ENCODE data around the gene NIPBL.

NIPBL gene

GRCh38 chr5:36939969-36940858 is 63.6 kb downstream of the NIPBL start:
- Histone ChIP-seq H3K27ac (ENCODE audit: low read length) (no peak overlapping the region), H3K36me3 (ENCODE audit: control insufficient read depth, low read depth, low read length) (no peaks in the 10 kb centered on the region), H3K27me3 (ENCODE audit: control insufficient read depth, insufficient read depth, low read length) (no peaks in the 10 kb centered on the region), H3K4me1 (ENCODE audit: control insufficient read depth, low read depth, low read length) (peaks cover under 1% of the 10 kb centered on the region), H3K4me3 (ENCODE audit: low read length) (no peak overlapping the region), H3K9me3 (ENCODE audit: control insufficient read depth, low read depth, low read length) (no peaks in the 10 kb centered on the region), H3K9ac (ENCODE audit: low read length) (no peak overlapping the region)

- no peak overlapping the region for H3K9ac ChIP-seq (ENCODE audit: low read length)
- peaks cover 6% of the 10 kb centered on the region for H3K4me1 ChIP-seq (ENCODE audit: control insufficient read depth, low read depth, low read length)
- no peaks in the 10 kb centered on the region for H3K27me3 ChIP-seq (ENCODE audit: control insufficient read depth, insufficient read depth, low read length)
- no peaks in the 10 kb centered on the region for H3K9me3 ChIP-seq (ENCODE audit: control insufficient read depth, low read depth, low read length)
- no peak overlapping the region for H3K4me3 ChIP-seq (ENCODE audit: low read length)
- no peak overlapping the region for H3K27ac ChIP-seq (ENCODE audit: low read length)
- H3K36me3 ChIP-seq (ENCODE audit: control insufficient read depth, low read depth, low read length): no peaks in the 10 kb centered on the region
Observed at GRCh38 chr5:36943584-36943983, 67.0 kb downstream of the NIPBL start.

- Histone ChIP-seq H3K9ac (ENCODE audit: low read length) (no peak overlapping the region), H3K36me3 (ENCODE audit: control insufficient read depth, low read depth, low read length) (no peaks in the 10 kb centered on the region), H3K27ac (ENCODE audit: low read length) (no peak overlapping the region), H3K27me3 (ENCODE audit: control insufficient read depth, insufficient read depth, low read length) (no peaks in the 10 kb centered on the region), H3K9me3 (ENCODE audit: control insufficient read depth, low read depth, low read length) (no peaks in the 10 kb centered on the region), H3K4me3 (ENCODE audit: low read length) (no peak overlapping the region), H3K4me1 (ENCODE audit: control insufficient read depth, low read depth, low read length) (peaks cover 6% of the 10 kb centered on the region)
Observed at GRCh38 chr5:36944024-36944423, 67.5 kb downstream of the NIPBL start.

GRCh38 chr5:36944607-36945225 is 68.1 kb downstream of the NIPBL start:
- Histone ChIP-seq H3K9ac (ENCODE audit: low read length) (no peak overlapping the region), H3K9me3 (ENCODE audit: control insufficient read depth, low read depth, low read length) (no peaks in the 10 kb centered on the region), H3K27ac (ENCODE audit: low read length) (no peak overlapping the region), H3K4me1 (ENCODE audit: control insufficient read depth, low read depth, low read length) (peaks cover 6% of the 10 kb centered on the region), H3K4me3 (ENCODE audit: low read length) (no peak overlapping the region), H3K27me3 (ENCODE audit: control insufficient read depth, insufficient read depth, low read length) (no peaks in the 10 kb centered on the region), H3K36me3 (ENCODE audit: control insufficient read depth, low read depth, low read length) (no peaks in the 10 kb centered on the region)

GRCh38 chr5:36945687-36946086 is 69.1 kb downstream of the NIPBL start:
- H3K27ac ChIP-seq (ENCODE audit: low read length): no peak overlapping the region
- H3K9me3 ChIP-seq (ENCODE audit: control insufficient read depth, low read depth, low read length): no peaks in the 10 kb centered on the region
- H3K36me3 ChIP-seq (ENCODE audit: control insufficient read depth, low read depth, low read length): no peaks in the 10 kb centered on the region
- H3K4me3 ChIP-seq (ENCODE audit: low read length): no peak overlapping the region
- H3K27me3 ChIP-seq (ENCODE audit: control insufficient read depth, insufficient read depth, low read length): no peaks in the 10 kb centered on the region
- H3K4me1 ChIP-seq (ENCODE audit: control insufficient read depth, low read depth, low read length): peaks cover 6% of the 10 kb centered on the region
- H3K9ac ChIP-seq (ENCODE audit: low read length): no peak overlapping the region

- Histone ChIP-seq H3K27me3 (ENCODE audit: control insufficient read depth, insufficient read depth, low read length) (no peaks in the 10 kb centered on the region), H3K9ac (ENCODE audit: low read length) (no peak overlapping the region), H3K27ac (ENCODE audit: low read length) (no peak overlapping the region), H3K36me3 (ENCODE audit: control insufficient read depth, low read depth, low read length) (no peaks in the 10 kb centered on the region), H3K4me3 (ENCODE audit: low read length) (no peak overlapping the region), H3K9me3 (ENCODE audit: control insufficient read depth, low read depth, low read length) (no peaks in the 10 kb centered on the region), H3K4me1 (ENCODE audit: control insufficient read depth, low read depth, low read length) (peaks cover 6% of the 10 kb centered on the region)
Observed at GRCh38 chr5:36946101-36946500, 69.5 kb downstream of the NIPBL start.

GRCh38 chr5:36948041-36948440 is 71.5 kb downstream of the NIPBL start:
- H3K9ac ChIP-seq (ENCODE audit: low read length): no peak overlapping the region
- no peaks in the 10 kb centered on the region for H3K9me3 ChIP-seq (ENCODE audit: control insufficient read depth, low read depth, low read length)
- H3K27ac ChIP-seq (ENCODE audit: low read length): no peak overlapping the region
- H3K4me3 ChIP-seq (ENCODE audit: low read length): no peak overlapping the region
- peaks cover 6% of the 10 kb centered on the region for H3K4me1 ChIP-seq (ENCODE audit: control insufficient read depth, low read depth, low read length)
- H3K27me3 ChIP-seq (ENCODE audit: control insufficient read depth, insufficient read depth, low read length): no peaks in the 10 kb centered on the region
- H3K36me3 ChIP-seq (ENCODE audit: control insufficient read depth, low read depth, low read length): no peaks in the 10 kb centered on the region

GRCh38 chr5:36948650-36949049 is 72.1 kb downstream of the NIPBL start:
- H3K36me3 ChIP-seq (ENCODE audit: control insufficient read depth, low read depth, low read length): no peaks in the 10 kb centered on the region
- H3K4me1 ChIP-seq (ENCODE audit: control insufficient read depth, low read depth, low read length): peaks cover 6% of the 10 kb centered on the region
- no peak overlapping the region for H3K27ac ChIP-seq (ENCODE audit: low read length)
- H3K4me3 ChIP-seq (ENCODE audit: low read length): no peak overlapping the region
- H3K27me3 ChIP-seq (ENCODE audit: control insufficient read depth, insufficient read depth, low read length): no peaks in the 10 kb centered on the region
- H3K9ac ChIP-seq (ENCODE audit: low read length): no peak overlapping the region
- no peaks in the 10 kb centered on the region for H3K9me3 ChIP-seq (ENCODE audit: control insufficient read depth, low read depth, low read length)

- Histone ChIP-seq H3K4me3 (ENCODE audit: low read length) (no peak overlapping the region), H3K27ac (ENCODE audit: low read length) (no peak overlapping the region), H3K27me3 (ENCODE audit: control insufficient read depth, insufficient read depth, low read length) (no peaks in the 10 kb centered on the region), H3K9me3 (ENCODE audit: control insufficient read depth, low read depth, low read length) (no peaks in the 10 kb centered on the region), H3K36me3 (ENCODE audit: control insufficient read depth, low read depth, low read length) (no peaks in the 10 kb centered on the region), H3K4me1 (ENCODE audit: control insufficient read depth, low read depth, low read length) (peaks cover 6% of the 10 kb centered on the region), H3K9ac (ENCODE audit: low read length) (no peak overlapping the region)
Observed at GRCh38 chr5:36949593-36949992, 73.0 kb downstream of the NIPBL start.

- Histone ChIP-seq H3K4me3 (ENCODE audit: low read length) (no peak overlapping the region), H3K4me1 (ENCODE audit: control insufficient read depth, low read depth, low read length) (no peaks in the 10 kb centered on the region), H3K36me3 (ENCODE audit: control insufficient read depth, low read depth, low read length) (peaks cover 5% of the 10 kb centered on the region), H3K9ac (ENCODE audit: low read length) (no peak overlapping the region), H3K9me3 (ENCODE audit: control insufficient read depth, low read depth, low read length) (no peaks in the 10 kb centered on the region), H3K27ac (ENCODE audit: low read length) (no peak overlapping the region), H3K27me3 (ENCODE audit: control insufficient read depth, insufficient read depth, low read length) (no peaks in the 10 kb centered on the region)
Observed at GRCh38 chr5:36950586-36951457, 74.3 kb downstream of the NIPBL start.

GRCh38 chr5:36953043-36953442 is 76.5 kb downstream of the NIPBL start:
- H3K4me3 ChIP-seq (ENCODE audit: low read length): no peak overlapping the region
- H3K36me3 ChIP-seq (ENCODE audit: control insufficient read depth, low read depth, low read length): peaks cover 12% of the 10 kb centered on the region
- H3K9ac ChIP-seq (ENCODE audit: low read length): no peak overlapping the region
- H3K4me1 ChIP-seq (ENCODE audit: control insufficient read depth, low read depth, low read length): no peaks in the 10 kb centered on the region
- no peaks in the 10 kb centered on the region for H3K9me3 ChIP-seq (ENCODE audit: control insufficient read depth, low read depth, low read length)
- H3K27me3 ChIP-seq (ENCODE audit: control insufficient read depth, insufficient read depth, low read length): no peaks in the 10 kb centered on the region
- no peak overlapping the region for H3K27ac ChIP-seq (ENCODE audit: low read length)

Measured in iPS-18a (cell line).